ENCODE measurements around the gene MEGF10. TPM values are rescaled to one million over a fixed set of nuclear protein-coding genes. Genes with fewer than 3 reads are reported as not detected.

MEGF10 gene
- total and polyA plus RNA-seq, 2 of the 8 experiments (the other 6 are each of a cell fraction or from before 2014, with no cell fraction given), result 38.2 to 53.1 TPM

- Histone ChIP-seq H3K4me3 (ENCODE audit: extremely low read depth in 1 of 4, insufficient read depth in 2 of 4, low read depth in 3 of 4, low read length in 4 of 4) (no peak overlapping the region), H4K5ac (ENCODE audit: insufficient read length, low read depth, low read length) (no peak overlapping the region), H2BK120ac (replicated peaks; ENCODE audit: low read depth, low read length) (no peak overlapping the region), H2AFZ (ENCODE audit: low read length) (no peak overlapping the region), H2BK5ac (ENCODE audit: low read depth, low read length) (no peak overlapping the region), H3K4ac (replicated peaks; ENCODE audit: insufficient read length, low read depth, low read length) (no peak overlapping the region), H4K8ac (ENCODE audit: extremely low read depth, insufficient read depth, low read length) (no peak overlapping the region), H4K20me1 (replicated peaks in 1 of 2; ENCODE audit: control insufficient read depth in 1 of 2, insufficient read depth in 2 of 2, low read length in 2 of 2) (no peaks in the 10 kb centered on the region), H3K27ac (ENCODE audit: low read depth, low read length) (no peak overlapping the region), H3K79me1 (ENCODE audit: low read depth, low read length) (no peaks in the 10 kb centered on the region), H3K9me3 (ENCODE audit: insufficient read depth in 2 of 2, low read depth in 1 of 2, low read length in 1 of 2) (no peaks in the 10 kb centered on the region), H2AK5ac (ENCODE audit: low read depth, low read length) (no peak overlapping the region), H3K56ac (replicated peaks; ENCODE audit: insufficient read length, low read depth, low read length) (no peak overlapping the region), H3K4me1 (replicated peaks in 1 of 4; ENCODE audit: control insufficient read depth in 3 of 4, insufficient read depth in 4 of 4, low read length in 3 of 4) (peaks cover 0 to 9% (median 7%) of the 10 kb centered on the region in 4 experiments; a peak in 4 of 7 replicates), H2BK20ac (ENCODE audit: low read length) (no peak overlapping the region), H3K27me3 (replicated peaks in 1 of 4; ENCODE audit: control insufficient read depth in 3 of 4, extremely low read depth in 1 of 4, insufficient read depth in 3 of 4, low read length in 3 of 4) (no peaks in the 10 kb centered on the region), H4K91ac (replicated peaks; ENCODE audit: insufficient read length, low read length) (no peak overlapping the region), H3K14ac (ENCODE audit: insufficient read length) (no peak overlapping the region), H2BK12ac (ENCODE audit: low read depth, low read length) (no peak overlapping the region), H2BK15ac (ENCODE audit: low read length) (no peak overlapping the region), H3K9ac (replicated peaks in 1 of 4; ENCODE audit: extremely low read depth in 1 of 4, low read depth in 3 of 4, low read length in 3 of 4) (no peak overlapping the region), H3K79me2 (ENCODE audit: control insufficient read depth in 1 of 2, insufficient read depth in 2 of 2, low read length in 2 of 2) (no peaks in the 10 kb centered on the region), H3K23ac (ENCODE audit: insufficient read length) (no peak overlapping the region), H3K18ac (ENCODE audit: extremely low read depth, low read length) (no peak overlapping the region), H3K4me2 (ENCODE audit: insufficient read depth in 1 of 2, low read depth in 2 of 2, low read length in 2 of 2) (no peak overlapping the region), H3K36me3 (ENCODE audit: control insufficient read depth in 2 of 4, insufficient read depth in 4 of 4, low read length in 3 of 4) (peaks cover 2 to 19% (median 4%) of the 10 kb centered on the region in 4 experiments; a peak in 4 of 8 replicates), H3K23me2 (ENCODE audit: low read depth, low read length) (no peaks in the 10 kb centered on the region)
- no peak for DNase-seq (ENCODE audit: low read depth in 1 of 2, low spot score in 2 of 2)
- FAIRE-seq, result no peak
- TF ChIP-seq CHD1 (IDR thresholded peaks at IDR 0.05; ENCODE audit: low read depth, low read length), result no peak
- TF ChIP-seq FOSL1 (IDR thresholded peaks at IDR 0.05; ENCODE audit: insufficient read depth, low read depth, low read length), result no peak
- 80% methylated on average over 3 of the region's 3 CpGs; no CpG with 5 or more reads in 1 of the 2 experiments for WGBS, 2 experiments (ENCODE audit: extremely low coverage in 1 of 2, insufficient coverage in 1 of 2, insufficient read length in 1 of 2, insufficient replicate concordance in 2 of 2, low coverage in 1 of 2, low lambda C conversion rate in 2 of 2, missing lambda C conversion rate in 1 of 2)
- ChIA-PET POLR2A (ENCODE audit: partially characterized antibody) (no interaction called here), CTCF (ENCODE audit: partially characterized antibody) (no interaction called here)
Observed at GRCh38 chr5:127344931-127345330, 54.3 kb downstream of the MEGF10 start.

Data from H1 (cell line).